MM.1S (cell line): Measurements from ENCODE around the gene RAG2.

Source experiments
- EZH2 ChIP-seq: fragments of 300-600 bp; sonication (generic); optimal IDR thresholded peaks from 2 replicates; pipeline ENCODE3; 2017; ENCODE audit warnings: low read depth, mild to moderate bottlenecking, antibody characterized with exemption, low read length, mixed read lengths
- EZH2phosphoT487 ChIP-seq: fragments of 300-600 bp; sonication (generic); IDR thresholded peaks from 2 replicates; pipeline ENCODE4 v1.6.1; 2018; ENCODE audit warnings: antibody characterized with exemption, low read length
- TF ChIP-seq, protein P1 (sequence below): fragments of 300-600 bp; sonication (generic); IDR thresholded peaks from 2 replicates; pipeline ENCODE4 v1.5.1; 2016; ENCODE audit warnings: antibody characterized with exemption, low read length, mixed read lengths

DNA sequence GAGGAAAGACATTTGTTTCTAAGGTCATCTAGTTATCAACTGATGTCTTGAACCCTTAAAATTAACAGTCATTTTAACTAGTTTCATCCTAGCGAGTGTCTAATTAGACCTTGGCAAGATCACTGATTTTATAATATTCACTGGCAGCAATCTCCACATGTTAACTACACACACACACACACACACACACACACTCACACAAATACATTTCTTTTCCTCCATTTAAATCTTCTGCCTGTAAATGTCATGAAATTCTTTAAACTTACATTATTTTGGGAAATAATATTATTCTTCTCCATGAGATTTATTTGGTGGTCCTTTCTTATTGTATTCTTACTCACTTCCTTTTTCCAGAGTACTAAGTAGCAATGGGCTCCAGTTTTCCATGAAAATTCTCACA lies 6.6 kb downstream of the RAG2 start:
- TF ChIP-seq, protein P1, sequence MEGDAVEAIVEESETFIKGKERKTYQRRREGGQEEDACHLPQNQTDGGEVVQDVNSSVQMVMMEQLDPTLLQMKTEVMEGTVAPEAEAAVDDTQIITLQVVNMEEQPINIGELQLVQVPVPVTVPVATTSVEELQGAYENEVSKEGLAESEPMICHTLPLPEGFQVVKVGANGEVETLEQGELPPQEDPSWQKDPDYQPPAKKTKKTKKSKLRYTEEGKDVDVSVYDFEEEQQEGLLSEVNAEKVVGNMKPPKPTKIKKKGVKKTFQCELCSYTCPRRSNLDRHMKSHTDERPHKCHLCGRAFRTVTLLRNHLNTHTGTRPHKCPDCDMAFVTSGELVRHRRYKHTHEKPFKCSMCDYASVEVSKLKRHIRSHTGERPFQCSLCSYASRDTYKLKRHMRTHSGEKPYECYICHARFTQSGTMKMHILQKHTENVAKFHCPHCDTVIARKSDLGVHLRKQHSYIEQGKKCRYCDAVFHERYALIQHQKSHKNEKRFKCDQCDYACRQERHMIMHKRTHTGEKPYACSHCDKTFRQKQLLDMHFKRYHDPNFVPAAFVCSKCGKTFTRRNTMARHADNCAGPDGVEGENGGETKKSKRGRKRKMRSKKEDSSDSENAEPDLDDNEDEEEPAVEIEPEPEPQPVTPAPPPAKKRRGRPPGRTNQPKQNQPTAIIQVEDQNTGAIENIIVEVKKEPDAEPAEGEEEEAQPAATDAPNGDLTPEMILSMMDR: no peak
- TF ChIP-seq EZH2: no peak
- TF ChIP-seq EZH2phosphoT487: no peak
